ENCODE data around the gene PCDHA6.
"Not testable (repeated sequence)": the region's sequence is repeated elsewhere in the genome, so short reads cannot be mapped to it uniquely, and the experiment has no call there.

Gene PCDHA6, protein sequence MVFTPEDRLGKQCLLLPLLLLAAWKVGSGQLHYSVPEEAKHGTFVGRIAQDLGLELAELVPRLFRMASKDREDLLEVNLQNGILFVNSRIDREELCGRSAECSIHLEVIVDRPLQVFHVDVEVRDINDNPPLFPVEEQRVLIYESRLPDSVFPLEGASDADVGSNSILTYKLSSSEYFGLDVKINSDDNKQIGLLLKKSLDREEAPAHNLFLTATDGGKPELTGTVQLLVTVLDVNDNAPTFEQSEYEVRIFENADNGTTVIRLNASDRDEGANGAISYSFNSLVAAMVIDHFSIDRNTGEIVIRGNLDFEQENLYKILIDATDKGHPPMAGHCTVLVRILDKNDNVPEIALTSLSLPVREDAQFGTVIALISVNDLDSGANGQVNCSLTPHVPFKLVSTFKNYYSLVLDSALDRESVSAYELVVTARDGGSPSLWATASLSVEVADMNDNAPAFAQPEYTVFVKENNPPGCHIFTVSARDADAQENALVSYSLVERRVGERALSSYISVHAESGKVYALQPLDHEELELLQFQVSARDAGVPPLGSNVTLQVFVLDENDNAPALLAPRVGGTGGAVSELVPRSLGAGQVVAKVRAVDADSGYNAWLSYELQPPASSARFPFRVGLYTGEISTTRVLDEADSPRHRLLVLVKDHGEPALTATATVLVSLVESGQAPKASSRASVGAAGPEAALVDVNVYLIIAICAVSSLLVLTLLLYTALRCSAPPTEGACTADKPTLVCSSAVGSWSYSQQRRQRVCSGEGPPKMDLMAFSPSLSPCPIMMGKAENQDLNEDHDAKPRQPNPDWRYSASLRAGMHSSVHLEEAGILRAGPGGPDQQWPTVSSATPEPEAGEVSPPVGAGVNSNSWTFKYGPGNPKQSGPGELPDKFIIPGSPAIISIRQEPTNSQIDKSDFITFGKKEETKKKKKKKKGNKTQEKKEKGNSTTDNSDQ

DNA sequence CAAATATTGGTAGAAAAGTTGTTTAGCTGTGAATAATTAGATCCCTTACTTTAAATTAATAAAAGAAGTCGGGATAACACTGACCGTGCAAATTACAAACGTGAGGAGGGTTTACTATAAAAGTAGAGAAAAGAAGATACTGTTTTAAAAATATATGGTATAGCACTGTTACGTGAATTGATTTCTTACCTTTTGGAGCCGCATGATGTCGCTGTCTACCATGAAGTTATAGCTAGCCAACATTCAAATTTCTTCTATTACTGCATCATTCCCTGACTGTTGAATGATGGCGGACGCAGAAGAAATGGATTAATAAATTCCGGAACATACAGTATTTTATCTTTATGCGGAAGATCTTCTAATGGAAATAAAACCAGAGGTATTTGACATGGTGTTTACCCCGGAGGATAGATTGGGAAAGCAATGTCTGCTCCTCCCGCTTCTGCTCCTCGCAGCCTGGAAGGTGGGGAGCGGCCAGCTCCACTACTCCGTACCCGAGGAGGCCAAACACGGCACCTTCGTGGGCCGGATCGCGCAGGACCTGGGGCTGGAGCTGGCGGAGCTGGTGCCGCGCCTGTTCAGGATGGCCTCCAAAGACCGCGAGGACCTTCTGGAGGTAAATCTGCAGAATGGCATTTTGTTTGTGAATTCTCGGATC, at the start of gene PCDHA6:
Gene PCDHA6, plus strand, starts transcription at position 257 of the 658 bp plus-strand sequence. Its CDS starts 132 bp downstream, at position 389.
- DNase-seq, result no peak

- no peak for DNase-seq
Observed at GRCh38 chr5:140780512-140780911, 47.2 kb upstream of the PCDHA6 start.

GRCh38 chr5:140785905-140786686, 41.7 kb upstream of the PCDHA6 start, which contains the start of gene PCDHA1:
TSS of gene PCDHA1 (plus strand) at chr5:140786140.
- DNase-seq, result no peak

GRCh38 chr5:140787422-140787821, 40.3 kb upstream of the PCDHA6 start:
- not testable (repeated sequence) for DNase-seq

DNA sequence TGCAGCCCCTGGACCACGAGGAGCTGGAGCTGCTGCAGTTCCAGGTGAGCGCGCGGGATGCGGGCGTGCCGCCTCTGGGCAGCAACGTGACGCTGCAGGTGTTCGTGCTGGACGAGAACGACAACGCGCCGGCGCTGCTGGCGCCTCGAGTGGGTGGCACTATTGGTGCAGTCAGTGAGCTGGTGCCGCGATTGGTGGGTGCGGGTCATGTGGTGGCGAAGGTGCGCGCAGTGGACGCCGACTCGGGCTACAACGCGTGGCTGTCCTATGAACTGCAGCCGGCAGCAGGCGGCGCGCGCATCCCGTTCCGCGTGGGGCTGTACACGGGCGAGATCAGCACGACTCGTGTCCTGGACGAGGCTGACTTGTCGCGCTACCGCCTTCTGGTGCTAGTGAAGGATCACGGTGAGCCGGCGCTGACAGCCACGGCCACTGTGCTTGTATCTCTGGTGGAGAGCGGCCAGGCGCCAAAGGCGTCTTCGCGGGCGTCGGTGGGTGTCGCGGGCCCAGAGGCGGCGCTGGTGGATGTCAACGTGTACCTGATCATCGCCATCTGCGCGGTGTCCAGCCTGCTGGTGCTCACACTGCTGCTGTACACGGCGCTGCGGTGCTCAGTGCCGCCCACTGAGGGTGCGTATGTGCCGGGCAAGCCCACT, 39.8 kb upstream of the PCDHA6 start:
- DNase-seq, result not testable (repeated sequence)

DNA sequence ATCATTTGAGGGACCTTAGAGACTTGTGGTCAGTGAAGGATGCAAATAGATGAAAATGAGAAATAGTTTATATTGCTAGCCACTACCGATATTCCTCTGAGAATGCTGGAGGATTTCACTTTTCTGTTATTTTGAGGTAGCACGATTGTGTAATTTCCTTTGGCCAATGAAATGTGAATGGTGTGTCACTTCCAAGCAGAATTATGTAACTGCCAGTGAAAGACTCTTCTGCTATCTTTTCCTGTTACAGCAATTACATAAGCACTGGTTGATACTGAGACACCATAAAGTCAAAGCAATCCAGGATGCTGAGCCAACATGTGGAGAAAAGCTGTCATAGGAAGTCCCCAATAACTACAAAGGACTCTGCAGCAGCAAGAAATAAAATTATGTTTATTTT, 36.7 kb upstream of the PCDHA6 start:
- DNase-seq, result no peak

DNA sequence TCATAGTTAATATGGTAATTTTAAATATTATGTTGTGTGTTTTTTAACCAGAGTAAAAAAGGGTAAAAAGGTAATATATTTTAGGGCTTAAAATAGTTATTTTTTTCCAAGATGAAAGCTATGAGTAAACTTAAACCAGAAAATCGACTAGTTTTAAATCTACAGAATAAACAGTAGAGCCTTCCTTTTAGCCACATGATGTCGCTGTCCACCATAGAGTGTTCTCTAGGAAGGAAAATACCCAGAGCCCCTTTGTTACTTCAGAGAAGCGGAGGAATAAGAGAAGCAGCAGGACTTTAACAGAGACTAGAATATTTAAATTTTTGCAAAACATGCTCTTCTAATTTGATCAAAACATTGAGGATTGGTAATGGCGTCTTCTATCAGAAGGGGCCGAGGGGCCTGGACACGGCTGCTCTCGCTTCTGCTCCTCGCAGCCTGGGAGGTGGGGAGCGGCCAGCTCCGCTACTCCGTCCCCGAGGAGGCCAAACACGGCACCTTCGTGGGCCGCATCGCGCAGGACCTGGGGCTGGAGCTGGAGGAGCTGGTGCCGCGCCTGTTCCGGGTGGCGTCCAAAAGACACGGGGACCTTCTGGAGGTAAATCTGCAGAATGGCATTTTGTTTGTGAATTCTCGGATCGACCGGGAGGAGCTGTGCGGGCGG, 33.0 kb upstream of the PCDHA6 start, which contains the start of gene PCDHA2:
Gene PCDHA2, plus strand, starts transcription at position 258 of the 664 bp plus-strand sequence.
- DNase-seq, result no peak

DNA sequence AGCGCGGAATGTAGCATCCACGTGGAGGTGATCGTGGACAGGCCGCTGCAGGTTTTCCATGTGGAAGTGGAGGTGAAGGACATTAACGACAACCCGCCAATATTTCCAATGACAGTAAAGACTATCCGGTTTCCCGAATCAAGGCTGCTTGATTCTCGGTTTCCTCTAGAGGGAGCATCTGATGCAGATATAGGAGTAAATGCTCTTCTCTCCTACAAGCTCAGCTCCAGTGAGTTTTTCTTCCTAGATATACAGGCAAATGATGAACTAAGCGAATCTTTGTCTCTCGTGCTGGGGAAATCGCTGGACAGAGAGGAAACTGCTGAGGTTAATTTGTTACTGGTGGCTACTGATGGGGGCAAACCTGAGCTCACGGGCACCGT, 32.5 kb upstream of the PCDHA6 start:
- no peak for DNase-seq

- DNase-seq, result not testable (repeated sequence)
Observed at GRCh38 chr5:140796072-140796717, 31.6 kb upstream of the PCDHA6 start.

GRCh38 chr5:140796718-140797095, 31.1 kb upstream of the PCDHA6 start:
- no peak for DNase-seq

DNA sequence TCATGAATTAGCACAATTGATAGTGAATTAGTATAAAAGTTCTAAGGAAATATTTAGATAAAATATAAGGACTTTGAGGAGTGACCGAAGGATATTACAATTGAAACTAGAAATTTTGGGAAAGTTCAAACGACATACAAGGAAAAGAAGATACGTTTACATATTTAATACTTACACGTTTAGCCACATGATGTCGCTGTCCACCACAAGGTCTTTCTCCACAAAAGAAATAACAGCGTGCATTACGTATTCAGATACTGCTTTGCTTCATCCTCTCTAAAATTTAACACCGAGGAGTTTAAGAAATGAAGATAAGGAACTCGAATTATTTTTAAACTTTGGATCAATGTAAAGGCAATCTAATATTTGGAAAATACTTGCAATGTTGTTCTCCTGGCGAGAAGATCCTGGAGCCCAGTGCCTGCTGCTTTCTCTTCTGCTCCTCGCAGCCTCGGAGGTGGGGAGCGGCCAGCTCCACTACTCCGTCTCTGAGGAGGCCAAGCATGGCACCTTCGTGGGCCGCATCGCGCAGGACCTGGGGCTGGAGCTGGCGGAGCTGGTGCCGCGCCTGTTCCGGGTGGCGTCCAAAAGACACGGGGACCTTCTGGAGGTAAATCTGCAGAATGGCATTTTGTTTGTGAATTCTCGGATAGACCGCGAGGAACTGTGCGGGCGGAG, 26.8 kb upstream of the PCDHA6 start, which contains the start of gene PCDHA3:
Gene PCDHA3, plus strand, starts transcription at position 242 of the 678 bp plus-strand sequence.
- no peak for DNase-seq

- no peak for DNase-seq
Observed at GRCh38 chr5:140801494-140801841, 26.3 kb upstream of the PCDHA6 start.

DNA sequence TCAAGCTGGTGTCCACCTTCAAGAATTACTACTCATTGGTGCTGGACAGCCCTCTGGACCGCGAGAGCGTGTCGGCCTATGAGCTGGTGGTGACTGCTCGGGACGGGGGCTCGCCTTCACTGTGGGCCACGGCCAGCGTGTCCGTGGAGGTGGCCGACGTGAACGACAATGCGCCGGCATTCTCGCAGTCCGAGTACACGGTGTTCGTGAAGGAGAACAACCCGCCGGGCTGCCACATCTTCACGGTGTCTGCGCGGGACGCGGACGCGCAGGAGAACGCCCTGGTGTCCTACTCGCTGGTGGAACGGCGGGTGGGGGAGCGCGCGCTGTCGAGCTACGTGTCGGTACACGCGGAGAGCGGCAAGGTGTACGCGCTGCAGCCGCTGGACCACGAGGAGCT, 25.4 kb upstream of the PCDHA6 start:
- DNase-seq, result not testable (repeated sequence)

- DNase-seq, result no peak
Observed at GRCh38 chr5:140802781-140803271, 24.9 kb upstream of the PCDHA6 start.

GRCh38 chr5:140806834-140807775, 20.7 kb upstream of the PCDHA6 start, which contains the start of gene PCDHA4:
TSS of gene PCDHA4 (plus strand) at chr5:140807068.
- DNase-seq, result no peak

DNA sequence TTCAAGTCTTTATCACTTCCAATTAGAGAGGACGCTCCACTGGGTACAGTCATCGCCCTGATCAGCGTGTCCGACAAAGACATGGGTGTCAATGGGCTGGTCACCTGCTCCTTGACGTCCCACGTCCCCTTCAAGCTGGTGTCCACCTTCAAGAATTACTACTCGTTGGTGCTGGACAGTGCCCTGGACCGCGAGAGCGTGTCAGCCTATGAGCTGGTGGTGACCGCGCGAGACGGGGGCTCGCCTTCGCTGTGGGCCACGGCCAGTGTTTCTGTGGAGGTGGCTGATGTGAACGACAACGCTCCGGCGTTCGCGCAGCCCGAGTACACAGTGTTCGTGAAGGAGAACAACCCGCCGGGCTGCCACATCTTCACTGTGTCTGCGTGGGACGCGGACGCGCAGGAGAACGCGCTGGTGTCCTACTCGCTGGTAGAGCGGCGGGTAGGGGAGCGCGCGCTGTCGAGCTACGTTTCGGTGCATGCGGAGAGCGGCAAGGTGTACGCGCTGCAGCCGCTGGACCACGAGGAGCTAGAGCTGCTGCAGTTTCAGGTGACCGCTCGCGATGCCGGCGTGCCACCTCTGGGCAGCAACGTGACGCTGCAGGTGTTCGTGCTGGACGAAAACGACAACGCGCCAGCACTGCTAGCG, 19.4 kb upstream of the PCDHA6 start:
- not testable (repeated sequence) for DNase-seq

DNA sequence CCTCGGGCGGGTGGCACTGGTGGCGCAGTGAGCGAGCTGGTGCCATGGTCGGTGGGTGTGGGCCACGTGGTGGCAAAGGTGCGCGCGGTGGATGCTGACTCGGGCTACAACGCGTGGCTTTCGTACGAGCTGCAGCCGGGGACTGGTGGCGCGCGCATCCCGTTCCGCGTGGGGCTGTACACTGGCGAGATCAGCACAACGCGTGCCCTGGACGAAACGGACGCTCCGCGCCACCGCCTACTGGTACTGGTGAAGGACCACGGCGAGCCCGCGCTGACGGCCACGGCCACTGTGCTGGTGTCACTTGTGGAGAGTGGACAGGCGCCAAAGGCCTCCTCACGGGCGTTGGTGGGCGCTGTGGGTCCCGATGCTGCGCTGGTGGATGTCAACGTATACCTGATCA, 18.9 kb upstream of the PCDHA6 start:
- no peak for DNase-seq
